GM19455 (cell line): Measurements from ENCODE around the gene ANKRD34B.
"Not testable (repeated sequence)": the region's sequence is repeated elsewhere in the genome, so short reads cannot be mapped to it uniquely, and the experiment has no call there.

Source experiments
- ATAC-seq: cut with Tn5 transposase; IDR thresholded peaks from one replicate; pipeline ENCODE4 v1.9.1; 2021; ENCODE audit not compliant: unreplicated experiment

Gene ANKRD34B

GRCh38 chr5:80569961-80570786 is at the start of gene ANKRD34B:
ANKRD34B (minus strand) TSS chr5:80570280; CDS start chr5:80560019, 10,261 bp downstream.
- ATAC-seq, result no peak

- no peak for ATAC-seq
These were observed 49.0 kb upstream of the ANKRD34B start for GRCh38 chr5:80619086-80619485.

GRCh38 chr5:80618438-80618837 is 48.4 kb upstream of the ANKRD34B start:
- ATAC-seq, result no peak

- no peak for ATAC-seq
These were observed 45.3 kb upstream of the ANKRD34B start for GRCh38 chr5:80615266-80615914.

GRCh38 chr5:80609692-80610091 is 39.6 kb upstream of the ANKRD34B start:
- no peak for ATAC-seq

- no peak for ATAC-seq
These were observed 38.7 kb upstream of the ANKRD34B start for GRCh38 chr5:80608731-80609130.

- peak; percentile 84 for ATAC-seq
These were observed 37.8 kb upstream of the ANKRD34B start for GRCh38 chr5:80607832-80608231.

GRCh38 chr5:80607343-80607742 is 37.3 kb upstream of the ANKRD34B start:
- no peak for ATAC-seq

- ATAC-seq, result no peak
These were observed 31.0 kb upstream of the ANKRD34B start for GRCh38 chr5:80600943-80601693.

- no peak for ATAC-seq
These were observed 27.4 kb upstream of the ANKRD34B start for GRCh38 chr5:80597500-80597899.

- ATAC-seq, result no peak
These were observed 24.7 kb upstream of the ANKRD34B start for GRCh38 chr5:80594810-80595209.

GRCh38 chr5:80592761-80593160 is 22.7 kb upstream of the ANKRD34B start:
- no peak for ATAC-seq

GRCh38 chr5:80592105-80592504 is 22.0 kb upstream of the ANKRD34B start:
- no peak for ATAC-seq

- no peak for ATAC-seq
These were observed 21.3 kb upstream of the ANKRD34B start for GRCh38 chr5:80591352-80591751.

GRCh38 chr5:80590766-80591165 is 20.7 kb upstream of the ANKRD34B start:
- no peak for ATAC-seq

- no peak for ATAC-seq
These were observed 18.9 kb upstream of the ANKRD34B start for GRCh38 chr5:80588858-80589540.

GRCh38 chr5:80584770-80585169 is 14.7 kb upstream of the ANKRD34B start:
- no peak for ATAC-seq

- ATAC-seq, result not testable (repeated sequence)
These were observed 10.2 kb upstream of the ANKRD34B start for GRCh38 chr5:80580291-80580690.

- no peak for ATAC-seq
These were observed 9.0 kb upstream of the ANKRD34B start for GRCh38 chr5:80579050-80579449.

GRCh38 chr5:80577707-80578106 is 7.6 kb upstream of the ANKRD34B start:
- ATAC-seq, result no peak

- ATAC-seq, result no peak
These were observed 6.3 kb upstream of the ANKRD34B start for GRCh38 chr5:80576383-80576782.
